HG03558 (cell line): ENCODE measurements around the gene DNAJC7.
"Not testable (repeated sequence)": the region's sequence is repeated elsewhere in the genome, so short reads cannot be mapped to it uniquely, and the experiment has no call there.

ENCODE experiments used
- ATAC-seq: cut with Tn5 transposase; IDR thresholded peaks from one replicate; pipeline ENCODE4 v1.9.1; 2021; ENCODE audit warnings: moderate number of reproducible peaks; ENCODE audit not compliant: unreplicated experiment; ENCODE audit errors: extremely low read depth

The DNAJC7 gene

GRCh38 chr17:42042598-42043319 is 25.5 kb upstream of the DNAJC7 start:
- ATAC-seq, result no peak

- ATAC-seq, result no peak
These were observed 24.4 kb upstream of the DNAJC7 start for GRCh38 chr17:42041619-42042018.

- no peak for ATAC-seq
These were observed 23.6 kb upstream of the DNAJC7 start for GRCh38 chr17:42040818-42041217.

DNA sequence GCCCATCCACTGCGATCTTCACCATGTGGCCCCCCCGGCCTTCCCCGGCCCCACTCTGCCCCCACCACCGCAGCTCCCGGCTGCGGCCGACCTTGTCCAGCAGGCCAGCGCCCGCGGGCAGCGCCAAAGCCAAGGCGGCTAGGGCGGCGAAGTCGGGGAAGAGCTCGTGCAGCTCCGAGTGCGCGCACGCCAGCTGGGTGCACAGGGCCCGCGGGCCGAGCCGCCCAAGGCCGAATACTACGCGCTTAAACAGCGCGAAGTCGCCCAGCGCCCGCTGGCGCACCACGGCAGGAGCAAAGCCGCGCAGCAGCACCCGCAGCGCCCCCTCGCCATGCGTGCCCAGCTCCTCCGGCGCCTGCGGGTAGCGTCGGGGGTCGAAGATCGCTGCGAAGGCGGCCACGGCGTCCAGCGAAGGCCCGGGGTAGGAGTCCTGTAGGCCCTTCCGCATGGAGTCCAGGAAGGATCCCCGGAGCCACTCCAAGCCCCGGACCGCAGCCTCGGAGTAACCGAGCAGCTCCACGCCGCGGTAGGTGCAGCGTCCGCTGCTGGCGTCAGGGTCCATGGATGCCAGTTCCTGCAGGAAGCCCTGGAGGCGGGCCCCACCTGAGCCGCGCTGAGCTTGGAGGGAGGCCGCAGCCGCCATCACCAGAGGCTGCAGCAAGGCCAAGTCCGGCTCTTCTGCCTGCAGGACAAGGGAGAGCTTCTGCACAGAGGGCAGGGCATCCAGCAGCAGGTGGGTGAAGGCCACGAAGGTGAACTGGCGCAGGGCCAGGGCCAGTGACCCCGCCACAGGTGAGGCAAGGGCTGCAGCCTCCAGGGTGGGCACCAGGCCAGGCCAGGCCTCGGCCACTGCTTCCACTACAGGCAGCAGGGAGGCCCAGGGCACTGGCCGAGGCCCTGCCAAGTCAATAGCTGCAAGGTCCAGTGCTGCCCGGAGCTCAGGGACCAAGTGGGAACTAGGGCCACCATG is 22.8 kb upstream of the DNAJC7 start:
- no peak for ATAC-seq

DNA sequence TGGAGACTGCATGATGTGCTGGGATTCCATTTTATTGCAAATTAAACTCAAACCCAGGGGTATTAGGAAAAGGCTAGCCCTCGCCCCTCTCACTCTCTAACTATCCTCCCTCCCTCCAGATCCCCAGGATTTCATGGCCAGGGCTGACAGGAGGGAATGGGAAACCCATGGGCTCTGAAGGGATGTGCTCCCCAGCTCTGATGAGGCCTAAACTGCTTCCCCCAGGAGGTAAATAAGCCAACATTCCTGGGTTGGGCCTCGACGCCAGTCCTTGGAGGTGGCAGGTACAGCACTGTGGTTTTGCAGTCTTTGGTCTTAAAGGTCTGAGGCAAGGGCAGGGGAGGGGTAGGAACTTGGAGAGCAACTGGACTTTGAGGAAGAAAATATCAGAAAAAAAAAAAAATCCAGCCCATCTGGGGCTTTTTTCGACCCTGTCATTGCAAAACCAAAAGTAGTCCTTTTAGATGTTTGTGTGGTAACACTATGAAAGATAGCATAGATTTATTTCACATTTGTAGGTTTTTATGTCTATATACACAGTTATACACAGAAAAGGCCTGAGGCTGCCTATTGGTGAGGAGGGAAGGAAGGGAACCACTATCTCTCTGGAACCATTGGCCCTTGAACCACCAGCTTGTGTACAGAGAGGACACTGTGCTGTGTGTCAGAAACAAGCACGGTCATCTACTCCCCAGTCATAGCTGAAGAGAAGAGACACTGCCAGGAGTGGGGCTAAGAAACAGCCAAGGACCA is 21.2 kb upstream of the DNAJC7 start:
- ATAC-seq, result no peak

GRCh38 chr17:42034059-42034458 is 16.8 kb upstream of the DNAJC7 start:
- ATAC-seq, result no peak

GRCh38 chr17:42031584-42031983 is 14.3 kb upstream of the DNAJC7 start:
- ATAC-seq, result no peak

GRCh38 chr17:42028791-42029127 is 11.5 kb upstream of the DNAJC7 start:
- ATAC-seq, result no peak

DNA sequence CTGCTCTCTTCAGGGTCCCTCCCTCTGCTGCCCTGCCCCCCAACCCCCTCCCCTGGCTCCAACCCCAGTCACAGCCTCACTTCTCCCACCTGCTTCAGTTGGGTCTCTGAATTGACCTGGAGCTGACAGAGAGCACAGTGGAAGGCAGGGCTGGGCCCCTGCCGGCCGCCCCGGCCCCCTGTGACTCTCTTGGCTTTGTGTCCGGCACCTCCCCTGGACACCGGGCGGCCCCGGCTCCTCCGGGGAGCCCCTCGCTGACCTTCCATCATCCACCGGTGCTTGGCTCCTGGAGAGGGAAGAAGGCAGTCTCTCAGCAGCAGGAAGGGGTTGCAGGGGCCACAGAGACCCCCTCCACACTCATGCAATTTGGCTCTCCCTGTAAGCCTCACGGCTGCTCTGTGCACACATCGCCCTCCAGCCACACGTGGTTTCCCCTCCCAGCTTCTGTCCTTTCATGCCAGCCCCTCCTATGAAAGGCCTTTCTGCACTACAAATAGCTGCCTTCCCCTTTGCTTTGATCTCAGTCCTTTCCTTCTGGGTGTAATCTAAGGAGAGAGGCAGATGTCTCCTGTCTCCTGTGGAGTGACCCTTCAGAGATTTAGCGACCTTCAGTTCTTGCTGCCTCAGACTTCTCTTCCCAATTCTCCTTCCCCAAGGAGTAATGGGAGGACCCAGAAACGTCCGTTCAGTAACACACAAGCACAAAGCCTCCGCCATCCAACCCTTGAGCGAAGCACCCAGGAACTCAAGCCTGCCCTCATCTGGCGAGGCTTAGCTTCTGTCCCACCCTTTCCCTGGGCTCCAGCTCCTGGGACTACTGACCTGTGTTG is 10.9 kb upstream of the DNAJC7 start:
- no peak for ATAC-seq

DNA sequence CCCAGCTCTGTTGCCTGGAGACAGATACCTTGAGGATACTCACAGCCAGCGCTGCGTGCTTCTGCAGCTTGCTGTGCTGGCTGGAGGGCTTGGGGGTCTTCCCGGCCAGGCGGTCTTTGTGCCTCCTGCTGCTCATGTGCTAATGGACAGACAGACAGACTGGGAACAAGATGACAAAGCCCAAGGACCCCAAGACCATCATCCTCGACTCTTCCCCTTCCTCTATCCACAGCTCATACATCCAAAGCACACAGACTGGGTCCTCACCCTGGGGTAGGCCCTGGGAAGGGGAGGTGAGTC is 10.3 kb upstream of the DNAJC7 start:
- ATAC-seq, result no peak

DNA sequence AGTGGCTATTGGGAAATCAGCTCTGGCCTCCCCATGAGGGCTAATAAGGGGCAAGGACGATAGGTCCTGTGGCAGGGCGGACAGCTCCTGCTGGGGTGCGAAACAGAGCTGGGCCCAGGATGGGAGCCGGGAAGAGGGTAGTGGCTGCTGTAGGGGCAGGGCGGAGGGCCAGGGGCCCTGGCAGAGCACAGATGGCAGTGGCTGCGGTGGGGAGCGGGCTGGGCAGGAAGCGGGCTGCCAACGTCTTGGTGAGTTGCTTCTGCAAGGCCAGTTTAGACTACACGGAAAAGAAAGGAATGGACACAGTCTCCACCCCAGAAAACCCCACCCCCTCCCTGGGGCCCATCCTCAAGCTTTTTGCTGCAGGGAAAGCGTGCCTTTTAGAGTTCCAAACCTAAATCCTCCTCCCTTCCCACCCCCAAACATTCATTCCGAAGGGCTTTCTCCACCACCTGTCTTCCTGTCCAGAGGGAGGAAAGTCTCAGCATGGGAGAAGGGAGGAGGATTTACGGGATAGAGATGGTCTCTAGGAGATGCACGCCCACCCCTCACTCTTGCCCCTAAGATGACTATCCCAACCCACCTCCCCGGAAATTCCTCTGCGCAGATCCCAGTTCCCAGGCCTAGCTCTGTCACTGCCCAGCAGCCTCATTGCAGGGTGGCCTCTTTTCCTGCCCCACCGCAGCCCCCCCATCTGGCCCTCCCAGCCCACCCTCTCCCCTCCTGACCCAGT is 9.8 kb upstream of the DNAJC7 start:
- ATAC-seq, result no peak

DNA sequence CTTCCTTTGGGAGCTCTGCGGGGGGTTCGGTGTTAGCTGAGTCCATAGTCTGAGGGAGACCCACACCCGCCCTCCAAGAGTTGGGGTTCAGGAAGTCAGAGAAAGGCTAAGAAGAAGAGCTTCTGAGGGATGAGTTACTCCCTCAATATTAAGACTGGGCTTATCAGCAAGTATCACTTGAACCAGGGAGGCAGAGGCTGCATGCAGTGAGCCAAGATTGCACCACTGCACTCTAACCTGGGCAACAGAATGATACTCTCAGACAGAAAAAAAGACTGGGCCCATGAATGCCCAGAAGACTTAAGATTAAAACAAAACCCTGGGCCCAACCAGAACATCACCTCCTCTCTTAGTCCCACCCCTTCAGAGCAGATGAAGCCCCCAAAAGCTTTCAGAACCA is 8.7 kb upstream of the DNAJC7 start:
- ATAC-seq, result no peak

DNA sequence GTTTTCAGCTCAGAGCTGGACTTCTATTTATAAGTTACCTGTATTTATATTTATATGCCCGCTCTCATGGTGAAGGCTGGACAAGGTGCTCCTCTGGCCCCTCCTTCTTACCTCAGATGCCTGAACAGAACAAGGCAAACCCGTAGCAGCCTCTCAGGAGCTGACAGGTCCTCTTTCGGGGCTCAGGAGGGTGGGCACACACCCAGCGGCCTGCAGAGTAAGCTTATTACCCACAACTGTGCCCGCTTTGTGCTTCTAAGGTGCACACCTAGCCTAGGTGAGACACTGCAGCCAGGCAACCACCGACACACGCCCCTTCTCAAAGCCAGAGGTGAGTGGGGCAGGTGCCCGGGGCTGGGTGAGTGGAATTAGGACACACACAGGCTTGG is 7.9 kb upstream of the DNAJC7 start:
- no peak for ATAC-seq

DNA sequence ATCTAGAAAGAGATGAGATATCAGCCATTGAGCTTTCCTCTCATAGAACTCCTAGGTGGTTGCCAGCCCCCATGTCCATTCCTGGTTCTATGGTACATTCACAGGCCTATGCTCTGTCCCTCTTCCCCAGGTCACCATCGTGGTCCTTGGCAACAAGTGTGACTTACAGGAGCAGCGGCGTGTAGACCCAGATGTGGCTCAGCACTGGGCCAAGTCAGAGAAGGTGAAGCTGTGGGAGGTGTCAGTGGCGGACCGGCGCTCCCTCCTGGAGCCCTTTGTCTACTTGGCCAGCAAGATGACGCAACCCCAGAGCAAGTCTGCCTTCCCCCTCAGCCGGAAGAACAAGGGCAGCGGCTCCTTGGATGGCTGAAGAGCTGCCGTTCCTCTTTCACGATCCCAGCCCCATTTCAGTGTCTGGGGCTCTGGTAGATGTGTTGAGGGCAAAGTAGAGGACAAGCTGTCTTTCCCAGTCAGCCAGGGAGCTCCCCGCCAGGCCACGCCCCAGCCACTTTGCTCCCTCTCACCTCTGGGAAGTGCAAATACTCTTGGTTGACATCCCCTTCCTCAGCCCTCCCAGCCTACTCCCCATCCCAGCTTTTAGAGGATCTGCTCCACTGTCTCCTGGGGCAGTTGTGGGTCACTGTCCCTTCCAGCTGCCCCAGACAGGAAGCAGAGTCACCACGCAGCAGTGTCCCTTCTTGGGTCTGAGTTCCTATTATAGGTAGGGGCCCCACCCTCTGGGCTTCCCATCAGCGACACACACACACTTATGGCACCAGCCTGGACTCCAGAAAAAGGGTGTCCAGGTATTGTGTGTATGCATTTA is 6.5 kb upstream of the DNAJC7 start:
- ATAC-seq, result no peak

- not testable (repeated sequence) for ATAC-seq
These were observed 3.6 kb upstream of the DNAJC7 start for GRCh38 chr17:42020845-42021244.

DNA sequence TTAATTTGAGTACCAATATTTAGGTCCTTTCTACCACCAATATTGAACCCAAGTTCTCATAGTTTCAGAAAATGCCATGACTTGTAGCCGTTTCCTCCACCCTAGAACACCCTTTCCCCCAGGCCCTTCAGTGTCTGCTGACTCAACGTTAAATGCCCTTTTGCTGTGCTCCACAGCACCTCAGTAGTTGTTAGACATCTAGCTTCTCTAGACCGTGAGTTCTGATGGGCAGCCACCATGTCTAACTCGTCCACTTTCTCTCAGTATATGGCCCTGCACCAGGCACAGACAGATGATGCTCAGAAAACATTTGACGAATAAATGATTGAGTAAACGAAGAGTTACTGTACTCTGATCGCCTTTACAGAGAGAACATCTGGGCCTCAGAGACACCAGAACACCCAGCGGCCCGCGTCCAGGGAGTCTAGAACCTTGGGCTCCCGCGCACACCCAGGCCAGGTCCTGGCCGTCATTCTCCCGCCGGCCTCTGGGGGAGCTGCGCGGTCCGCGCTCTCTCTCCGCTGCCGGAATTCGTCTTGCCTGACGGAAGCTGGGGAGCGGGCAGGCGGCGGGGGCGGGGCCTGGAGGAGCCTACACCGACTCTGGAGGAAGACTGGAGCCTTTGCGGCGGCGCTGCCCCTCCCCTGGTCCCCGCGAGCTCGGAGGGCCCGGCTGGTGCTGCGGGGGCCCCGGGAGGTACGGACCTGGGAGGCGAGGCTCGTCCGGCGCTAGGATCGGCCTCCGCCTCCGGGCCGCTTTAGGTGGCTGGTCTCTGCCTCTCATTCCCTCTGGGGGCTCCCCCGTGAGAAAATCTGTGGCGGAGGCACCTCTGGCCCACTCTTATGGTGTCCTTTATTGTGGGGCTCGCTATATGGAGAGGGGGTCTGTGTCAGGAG is 2.5 kb upstream of the DNAJC7 start, which contains the start of gene NKIRAS2:
TSS of gene NKIRAS2 (plus strand) at position 582 of the 896 bp plus-strand sequence. CDS start 1,488 bp downstream, outside the sequence.
- ATAC-seq, result peak; percentile 33

DNA sequence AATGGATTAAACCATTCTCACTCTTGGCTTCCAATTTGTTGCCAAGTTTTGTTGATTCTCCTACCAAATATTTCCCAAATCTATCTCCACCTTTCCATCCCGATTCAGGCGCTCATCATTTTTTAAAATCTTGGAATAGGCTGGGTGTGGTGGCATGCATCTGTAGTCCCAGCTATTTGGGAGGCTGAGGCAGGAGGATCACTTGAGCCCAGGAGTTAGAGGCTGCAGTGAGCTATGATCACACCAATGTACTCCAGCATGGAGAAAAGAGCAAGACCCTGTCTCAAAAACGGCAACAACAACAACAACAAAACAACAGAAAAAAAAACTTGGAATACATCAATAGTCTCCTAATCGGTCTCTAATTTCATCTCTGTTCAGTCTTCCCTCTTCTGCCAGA is 1.7 kb upstream of the DNAJC7 start:
- no peak for ATAC-seq

DNA sequence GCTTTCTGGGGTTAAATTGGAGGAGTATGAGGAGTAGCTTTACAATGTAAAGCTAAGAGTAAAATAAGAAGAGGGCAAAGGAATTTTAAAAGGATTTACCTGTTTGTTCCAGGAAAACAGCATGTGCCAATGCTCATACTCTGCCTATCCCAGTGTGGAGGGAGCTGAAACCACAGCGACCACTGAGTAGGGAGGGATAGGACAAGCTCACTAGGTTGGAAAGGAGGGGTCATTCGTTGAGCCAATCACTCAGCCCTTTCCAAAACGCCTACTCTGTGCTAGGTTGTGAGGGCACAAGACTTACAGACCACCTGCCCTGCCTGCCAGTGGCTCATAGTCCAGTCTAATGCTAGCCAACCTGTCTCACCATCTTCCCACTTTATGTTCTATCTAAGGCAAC is 1.1 kb upstream of the DNAJC7 start:
- ATAC-seq, result no peak
